WTC11 (cell line): Measurements from ENCODE around the gene MPI. TPM values are rescaled to one million over a fixed set of nuclear protein-coding genes. Genes with fewer than 3 reads are reported as not detected.

Experiments used
- ATAC-seq: fragments of 200-7000 bp; cut with Tn5 transposase; 2 replicates; pipeline ENCODE4 v1.10.0; 2021; ENCODE audit warnings: mild to moderate bottlenecking, moderate library complexity
- CTCF ChIA-PET: fragments of 300-600 bp; sonication (Branson Sonifier 250); formaldehyde crosslinking; loops from one replicate; lab custom pipeline; 2021; ENCODE audit warnings: antibody characterized with exemption; lab: Charles Lee
- POLR2A ChIA-PET: fragments of 350-600 bp; sonication (Branson Sonifier 250); formaldehyde crosslinking; loops from one replicate; lab custom pipeline; 2021; ENCODE audit warnings: antibody characterized with exemption; lab: Charles Lee
- DNase-seq: peaks from one replicate; pipeline ENCODE4 v3.0.0; 2021; ENCODE audit warnings: low spot score
- H3K27ac Mint-ChIP-seq: 2 replicates; pipeline ENCODE4 v1.8.0; 2021; ENCODE audit warnings: mixed read lengths
- H3K27me3 Mint-ChIP-seq: 2 replicates; pipeline ENCODE4 v1.8.0; 2021; ENCODE audit warnings: low read depth, mild to moderate bottlenecking, moderate library complexity, mixed read lengths
- H3K36me3 Mint-ChIP-seq: 2 replicates; pipeline ENCODE4 v1.8.0; 2021; ENCODE audit warnings: mixed read lengths
- H3K4me1 Mint-ChIP-seq: 2 replicates; pipeline ENCODE4 v1.8.0; 2022; ENCODE audit warnings: mixed read lengths
- H3K4me3 Mint-ChIP-seq: 2 replicates; pipeline ENCODE4 v1.8.0; 2021; ENCODE audit warnings: mild to moderate bottlenecking, moderate library complexity, mixed read lengths
- H3K9me3 Mint-ChIP-seq: 2 replicates; pipeline ENCODE4 v1.8.0; 2021; ENCODE audit warnings: mixed read lengths
- ATF3 ChIP-seq: sonication (generic); formaldehyde crosslinking; conservative IDR thresholded peaks from 2 replicates; pipeline ENCODE4 v1.8.1; 2022; ENCODE audit warnings: mild to moderate bottlenecking, missing genetic modification reagents
- CREM ChIP-seq: sonication (generic); formaldehyde crosslinking; IDR thresholded peaks from 2 replicates; pipeline ENCODE4 v1.8.1; 2022; ENCODE audit warnings: mild to moderate bottlenecking, missing genetic modification reagents, moderate library complexity
- ELF4 ChIP-seq: sonication (generic); formaldehyde crosslinking; IDR thresholded peaks from 2 replicates; pipeline ENCODE4 v1.8.1; 2022; ENCODE audit warnings: low read depth, mild to moderate bottlenecking, moderate library complexity, missing genetic modification reagents
- JAZF1 ChIP-seq: fragments of 250-450 bp; sonication (Bioruptor Pico); IDR thresholded peaks from 2 replicates; pipeline ENCODE4 v1.9.0; 2021; ENCODE audit warnings: moderate library complexity, mild to moderate bottlenecking, inconsistent platforms
- MYBL2 ChIP-seq: sonication (generic); formaldehyde crosslinking; IDR thresholded peaks from 2 replicates; pipeline ENCODE4 v1.8.1; 2023; ENCODE audit warnings: mild to moderate bottlenecking, moderate library complexity, missing genetic modification reagents
- NFATC4 ChIP-seq: fragments of 250-450 bp; sonication (Bioruptor Pico); IDR thresholded peaks from 2 replicates; pipeline ENCODE4 v1.9.0; 2021; ENCODE audit warnings: mild to moderate bottlenecking
- NR1H2 ChIP-seq: sonication (generic); formaldehyde crosslinking; IDR thresholded peaks from 2 replicates; pipeline ENCODE4 v1.9.0; 2021; ENCODE audit warnings: mild to moderate bottlenecking, moderate library complexity, missing genetic modification reagents
- NR3C1 ChIP-seq: sonication (generic); formaldehyde crosslinking; conservative IDR thresholded peaks from 2 replicates; pipeline ENCODE4 v1.8.1; 2023; ENCODE audit warnings: low read depth, mild to moderate bottlenecking, missing genetic modification reagents
- TEAD1 ChIP-seq: sonication (generic); formaldehyde crosslinking; IDR thresholded peaks from 2 replicates; pipeline ENCODE4 v1.8.0; 2022; ENCODE audit warnings: mild to moderate bottlenecking, missing genetic modification reagents
- ZBTB21 ChIP-seq: sonication (generic); formaldehyde crosslinking; IDR thresholded peaks from 2 replicates; pipeline ENCODE4 v1.8.1; 2023; ENCODE audit warnings: mild to moderate bottlenecking, missing genetic modification reagents, borderline replicate concordance
- ZMAT4 ChIP-seq: fragments of 250-450 bp; sonication (Bioruptor Pico); IDR thresholded peaks from 2 replicates; pipeline ENCODE4 v1.9.0; 2021; ENCODE audit warnings: mild to moderate bottlenecking
- ZNF138 ChIP-seq: sonication (generic); formaldehyde crosslinking; conservative IDR thresholded peaks from 2 replicates; pipeline ENCODE4 v1.8.1; 2022; ENCODE audit warnings: mild to moderate bottlenecking, moderate library complexity, missing genetic modification reagents
- ZNF232 ChIP-seq: sonication (generic); formaldehyde crosslinking; IDR thresholded peaks from 2 replicates; pipeline ENCODE4 v1.8.0; 2022; ENCODE audit warnings: mild to moderate bottlenecking, missing genetic modification reagents
- ZSCAN18 ChIP-seq: fragments of 250-450 bp; sonication (Bioruptor Pico); IDR thresholded peaks from 2 replicates; pipeline ENCODE4 v2.1.2; 2022; ENCODE audit warnings: mild to moderate bottlenecking, moderate library complexity
- total RNA-seq: library from RNA; stranded (reverse); gene quantifications from 3 replicates; pipeline ENCODE4 v1.2.3, GENCODE V29; 2021
- TF ChIP-seq, protein P1 (sequence below): fragments of 250-450 bp; sonication (Bioruptor Pico); IDR thresholded peaks from 2 replicates; pipeline ENCODE4 v1.9.0; 2021; ENCODE audit warnings: mild to moderate bottlenecking, borderline replicate concordance
- TF ChIP-seq, protein P2 (sequence below): sonication (generic); formaldehyde crosslinking; IDR thresholded peaks from 2 replicates; pipeline ENCODE4 v1.8.0; 2022; ENCODE audit warnings: mild to moderate bottlenecking, missing genetic modification reagents
- TF ChIP-seq, protein P3 (sequence below): sonication (generic); formaldehyde crosslinking; IDR thresholded peaks from 2 replicates; pipeline ENCODE4 v1.8.0; 2023; ENCODE audit warnings: missing genetic modification reagents

The MPI gene
- total RNA-seq, 1 experiment from 2014 or later = 36.3 TPM

GRCh38 chr15:74854453-74855022 is 35.3 kb upstream of the MPI start (continued):
- TF ChIP-seq ZNF232 = no peak
- no peak for TF ChIP-seq ZSCAN18
- no peak for TF ChIP-seq NR1H2
- no peak for TF ChIP-seq MYBL2
- TF ChIP-seq, protein P1, sequence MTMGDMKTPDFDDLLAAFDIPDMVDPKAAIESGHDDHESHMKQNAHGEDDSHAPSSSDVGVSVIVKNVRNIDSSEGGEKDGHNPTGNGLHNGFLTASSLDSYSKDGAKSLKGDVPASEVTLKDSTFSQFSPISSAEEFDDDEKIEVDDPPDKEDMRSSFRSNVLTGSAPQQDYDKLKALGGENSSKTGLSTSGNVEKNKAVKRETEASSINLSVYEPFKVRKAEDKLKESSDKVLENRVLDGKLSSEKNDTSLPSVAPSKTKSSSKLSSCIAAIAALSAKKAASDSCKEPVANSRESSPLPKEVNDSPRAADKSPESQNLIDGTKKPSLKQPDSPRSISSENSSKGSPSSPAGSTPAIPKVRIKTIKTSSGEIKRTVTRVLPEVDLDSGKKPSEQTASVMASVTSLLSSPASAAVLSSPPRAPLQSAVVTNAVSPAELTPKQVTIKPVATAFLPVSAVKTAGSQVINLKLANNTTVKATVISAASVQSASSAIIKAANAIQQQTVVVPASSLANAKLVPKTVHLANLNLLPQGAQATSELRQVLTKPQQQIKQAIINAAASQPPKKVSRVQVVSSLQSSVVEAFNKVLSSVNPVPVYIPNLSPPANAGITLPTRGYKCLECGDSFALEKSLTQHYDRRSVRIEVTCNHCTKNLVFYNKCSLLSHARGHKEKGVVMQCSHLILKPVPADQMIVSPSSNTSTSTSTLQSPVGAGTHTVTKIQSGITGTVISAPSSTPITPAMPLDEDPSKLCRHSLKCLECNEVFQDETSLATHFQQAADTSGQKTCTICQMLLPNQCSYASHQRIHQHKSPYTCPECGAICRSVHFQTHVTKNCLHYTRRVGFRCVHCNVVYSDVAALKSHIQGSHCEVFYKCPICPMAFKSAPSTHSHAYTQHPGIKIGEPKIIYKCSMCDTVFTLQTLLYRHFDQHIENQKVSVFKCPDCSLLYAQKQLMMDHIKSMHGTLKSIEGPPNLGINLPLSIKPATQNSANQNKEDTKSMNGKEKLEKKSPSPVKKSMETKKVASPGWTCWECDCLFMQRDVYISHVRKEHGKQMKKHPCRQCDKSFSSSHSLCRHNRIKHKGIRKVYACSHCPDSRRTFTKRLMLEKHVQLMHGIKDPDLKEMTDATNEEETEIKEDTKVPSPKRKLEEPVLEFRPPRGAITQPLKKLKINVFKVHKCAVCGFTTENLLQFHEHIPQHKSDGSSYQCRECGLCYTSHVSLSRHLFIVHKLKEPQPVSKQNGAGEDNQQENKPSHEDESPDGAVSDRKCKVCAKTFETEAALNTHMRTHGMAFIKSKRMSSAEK (CRISPR knock-in tag) = no peak
- no peak for TF ChIP-seq ZMAT4 (CRISPR knock-in tag)
- TF ChIP-seq ZNF138 (CRISPR knock-in tag) = no peak

GRCh38 chr15:74855857-74856256 is 34.0 kb upstream of the MPI start:
- CTCF ChIA-PET = interaction anchor here (1.0 to 3.1 kb wide), 8 partner anchors 9 to 235 kb away, joined by 3 to 17 read pairs (median 4); partner anchors contain the start of genes RPP25 and ULK3
- POLR2A ChIA-PET = interaction anchor here (0.6 to 0.7 kb wide), 3 partner anchors 14 to 64 kb away, joined by 3 to 8 read pairs (median 4); no protein-coding TSS in a partner anchor

GRCh38 chr15:74856537-74856936 is 33.3 kb upstream of the MPI start:
- TF ChIP-seq, protein P2, sequence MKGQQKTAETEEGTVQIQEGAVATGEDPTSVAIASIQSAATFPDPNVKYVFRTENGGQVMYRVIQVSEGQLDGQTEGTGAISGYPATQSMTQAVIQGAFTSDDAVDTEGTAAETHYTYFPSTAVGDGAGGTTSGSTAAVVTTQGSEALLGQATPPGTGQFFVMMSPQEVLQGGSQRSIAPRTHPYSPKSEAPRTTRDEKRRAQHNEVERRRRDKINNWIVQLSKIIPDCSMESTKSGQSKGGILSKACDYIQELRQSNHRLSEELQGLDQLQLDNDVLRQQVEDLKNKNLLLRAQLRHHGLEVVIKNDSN = no peak
- no peak for TF ChIP-seq ATF3 (CRISPR knock-in tag)
- TF ChIP-seq ELF4 = no peak
- no peak for TF ChIP-seq NFATC4
- TF ChIP-seq CREM = no peak
- no peak for TF ChIP-seq ZBTB21
- H3K27me3 Mint-ChIP-seq = no peaks in the 10 kb centered on the region
- CTCF ChIA-PET = interaction anchor here (0.9 to 3.1 kb wide), 7 partner anchors 10 to 235 kb away, joined by 3 to 17 read pairs (median 4); partner anchors contain the start of genes RPP25 and ULK3

More at GRCh38 chr15:74855857-74856256, 34.0 kb upstream of the MPI start:
- no peaks in the 10 kb centered on the region for H3K27me3 Mint-ChIP-seq
- peak overlapping the region; percentile 86 for H3K27ac Mint-ChIP-seq
- DNase-seq (no peak), ATAC-seq (peak; percentile 65; the same call in 1 of the 2 replicates)
- peaks cover 12% of the 10 kb centered on the region for H3K36me3 Mint-ChIP-seq
- TF ChIP-seq, protein P3, sequence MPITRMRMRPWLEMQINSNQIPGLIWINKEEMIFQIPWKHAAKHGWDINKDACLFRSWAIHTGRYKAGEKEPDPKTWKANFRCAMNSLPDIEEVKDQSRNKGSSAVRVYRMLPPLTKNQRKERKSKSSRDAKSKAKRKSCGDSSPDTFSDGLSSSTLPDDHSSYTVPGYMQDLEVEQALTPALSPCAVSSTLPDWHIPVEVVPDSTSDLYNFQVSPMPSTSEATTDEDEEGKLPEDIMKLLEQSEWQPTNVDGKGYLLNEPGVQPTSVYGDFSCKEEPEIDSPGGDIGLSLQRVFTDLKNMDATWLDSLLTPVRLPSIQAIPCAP (CRISPR knock-in tag) = no peak
- no peak for TF ChIP-seq NR3C1 (CRISPR knock-in tag)
- TF ChIP-seq JAZF1 = no peak
- TF ChIP-seq TEAD1 = no peak
- no peak overlapping the region for H3K4me3 Mint-ChIP-seq
- no peaks in the 10 kb centered on the region for H3K9me3 Mint-ChIP-seq
- no peaks in the 10 kb centered on the region for H3K4me1 Mint-ChIP-seq

More at GRCh38 chr15:74856537-74856936, 33.3 kb upstream of the MPI start:
- DNase-seq (no peak), ATAC-seq (no peak)
- H3K4me1 Mint-ChIP-seq = no peaks in the 10 kb centered on the region
- H3K36me3 Mint-ChIP-seq = peaks cover 7% of the 10 kb centered on the region
- POLR2A ChIA-PET = interaction anchor here (0.6 to 0.7 kb wide), 2 partner anchors 56 to 64 kb away, joined by 3 to 8 read pairs; no protein-coding TSS in a partner anchor
- no peaks in the 10 kb centered on the region for H3K9me3 Mint-ChIP-seq
- H3K27ac Mint-ChIP-seq = no peak overlapping the region
- no peak overlapping the region for H3K4me3 Mint-ChIP-seq
